ENCODE results near the gene ABAT. TPM values are rescaled to one million over a fixed set of nuclear protein-coding genes. Genes with fewer than 3 reads are reported as not detected.

Gene ABAT
- total RNA-seq, 1 donor from 2014 or later, result 23.3 TPM

DNA sequence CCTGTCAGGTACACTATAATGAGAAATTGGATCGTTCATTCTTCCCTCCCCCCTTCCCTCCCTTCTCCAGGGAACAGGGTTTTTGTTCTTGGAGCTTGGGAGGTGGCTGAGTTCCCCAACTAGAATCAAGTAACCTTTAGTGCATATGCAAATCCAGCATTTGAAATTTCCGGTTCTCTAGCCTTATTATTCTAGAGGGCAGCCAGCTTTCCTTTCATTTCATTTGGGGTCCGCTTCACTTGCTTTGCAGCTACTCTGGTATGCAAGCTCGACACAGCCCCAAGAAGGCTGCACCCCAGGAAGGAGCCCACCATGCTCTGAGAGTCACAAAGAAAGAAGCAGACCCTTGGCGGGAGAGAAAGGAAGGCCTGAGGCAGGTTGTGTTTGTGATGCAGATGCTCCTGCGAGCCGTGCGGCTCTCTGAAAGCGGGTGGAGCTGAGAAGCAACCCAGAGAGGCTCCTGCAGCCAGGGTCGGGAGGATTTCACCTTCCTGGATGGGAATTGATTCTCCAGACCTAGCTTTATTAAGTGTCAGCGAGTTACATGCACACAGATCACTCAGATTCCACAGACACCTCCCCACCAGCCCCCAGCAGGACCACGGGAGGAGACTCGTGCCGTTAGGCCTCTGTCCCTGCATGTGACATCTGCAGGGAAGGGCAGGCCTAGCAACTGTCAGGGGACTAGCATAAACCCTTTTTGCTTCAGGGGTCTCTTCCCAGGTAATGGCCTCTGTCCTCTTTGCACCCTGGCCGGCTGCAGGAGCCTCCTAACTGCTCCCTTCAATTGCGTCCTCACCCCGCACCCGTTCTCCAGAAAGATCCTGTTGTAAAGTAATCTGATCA lies 157.7 kb downstream of the ABAT start:
- H3K36me3 ChIP-seq (ENCODE audit: insufficient read depth, low read length), result peaks cover 27% of the 10 kb centered on the region
- no peak overlapping the region for H3K27ac ChIP-seq (ENCODE audit: low read depth, low read length)
- Mint-ChIP-seq H3K4me3 (ENCODE audit: unreplicated experiment) (no peak overlapping the region), H3K4me1 (ENCODE audit: low read depth, unreplicated experiment) (peaks cover 22% of the 10 kb centered on the region), H3K27ac (ENCODE audit: unreplicated experiment) (no peak overlapping the region), H3K9me3 (ENCODE audit: unreplicated experiment) (no peaks in the 10 kb centered on the region), H3K27me3 (ENCODE audit: low read depth, unreplicated experiment) (no peaks in the 10 kb centered on the region), H3K36me3 (ENCODE audit: low read depth, unreplicated experiment) (peaks cover 24% of the 10 kb centered on the region)
- H3K9me3 ChIP-seq (ENCODE audit: insufficient read depth, low read depth, low read length), result no peaks in the 10 kb centered on the region
- no peak overlapping the region for H3K9ac ChIP-seq (ENCODE audit: low read length)
- DNase-seq (ENCODE audit: low read depth), result no peak
- TF ChIP-seq EZH2 (IDR thresholded peaks at IDR 0.05; ENCODE audit: insufficient read depth, low read length), result no peak
- TF ChIP-seq, protein P1, sequence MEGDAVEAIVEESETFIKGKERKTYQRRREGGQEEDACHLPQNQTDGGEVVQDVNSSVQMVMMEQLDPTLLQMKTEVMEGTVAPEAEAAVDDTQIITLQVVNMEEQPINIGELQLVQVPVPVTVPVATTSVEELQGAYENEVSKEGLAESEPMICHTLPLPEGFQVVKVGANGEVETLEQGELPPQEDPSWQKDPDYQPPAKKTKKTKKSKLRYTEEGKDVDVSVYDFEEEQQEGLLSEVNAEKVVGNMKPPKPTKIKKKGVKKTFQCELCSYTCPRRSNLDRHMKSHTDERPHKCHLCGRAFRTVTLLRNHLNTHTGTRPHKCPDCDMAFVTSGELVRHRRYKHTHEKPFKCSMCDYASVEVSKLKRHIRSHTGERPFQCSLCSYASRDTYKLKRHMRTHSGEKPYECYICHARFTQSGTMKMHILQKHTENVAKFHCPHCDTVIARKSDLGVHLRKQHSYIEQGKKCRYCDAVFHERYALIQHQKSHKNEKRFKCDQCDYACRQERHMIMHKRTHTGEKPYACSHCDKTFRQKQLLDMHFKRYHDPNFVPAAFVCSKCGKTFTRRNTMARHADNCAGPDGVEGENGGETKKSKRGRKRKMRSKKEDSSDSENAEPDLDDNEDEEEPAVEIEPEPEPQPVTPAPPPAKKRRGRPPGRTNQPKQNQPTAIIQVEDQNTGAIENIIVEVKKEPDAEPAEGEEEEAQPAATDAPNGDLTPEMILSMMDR (IDR thresholded peaks at IDR 0.05; ENCODE audit: insufficient read depth, low read depth, low read length), result no peak
- peaks cover 54% of the 10 kb centered on the region for H3K79me2 ChIP-seq (ENCODE audit: insufficient read depth, low read length)
- H2AFZ ChIP-seq (ENCODE audit: low read depth, low read length), result no peak overlapping the region
- H3K4me3 ChIP-seq (ENCODE audit: insufficient read depth, low read depth, low read length), result no peak overlapping the region
- no peak overlapping the region for H3K4me2 ChIP-seq (ENCODE audit: low read length)
- FAIRE-seq, result no peak
- H3K4me1 ChIP-seq (ENCODE audit: insufficient read depth, low read length), result peaks cover 10% of the 10 kb centered on the region
- H4K20me1 ChIP-seq (ENCODE audit: insufficient read depth, low read length), result peaks cover 58% of the 10 kb centered on the region
- no peaks in the 10 kb centered on the region for H3K27me3 ChIP-seq (ENCODE audit: insufficient read depth, low read length)

DNA sequence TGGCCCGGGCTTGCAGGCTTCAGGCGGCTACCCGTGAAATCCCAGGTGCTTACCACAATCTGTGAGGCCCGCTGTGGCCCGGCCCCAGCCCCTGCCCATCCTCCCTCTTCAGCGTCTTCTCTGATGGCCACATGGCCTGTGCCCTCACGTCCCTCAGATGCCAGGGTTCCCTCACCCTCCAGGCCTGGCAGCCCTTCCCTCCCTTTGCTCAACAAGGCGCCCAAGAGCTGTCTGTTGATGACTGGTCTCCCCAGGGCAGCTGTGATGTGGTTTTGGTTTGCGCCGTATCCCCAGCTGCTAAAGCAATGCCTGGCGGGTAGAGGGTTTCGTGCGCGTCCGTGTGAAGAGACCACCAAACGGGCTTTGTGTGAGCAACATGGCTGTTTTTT lies 158.3 kb downstream of the ABAT start:
- Histone ChIP-seq H3K27ac (ENCODE audit: low read depth, low read length) (no peak overlapping the region), H3K79me2 (ENCODE audit: insufficient read depth, low read length) (peaks cover 61% of the 10 kb centered on the region), H3K36me3 (ENCODE audit: insufficient read depth, low read length) (peaks cover 27% of the 10 kb centered on the region), H2AFZ (ENCODE audit: low read depth, low read length) (no peak overlapping the region), H4K20me1 (ENCODE audit: insufficient read depth, low read length) (peaks cover 64% of the 10 kb centered on the region), H3K4me3 (ENCODE audit: insufficient read depth, low read depth, low read length) (no peak overlapping the region), H3K4me1 (ENCODE audit: insufficient read depth, low read length) (peaks cover 10% of the 10 kb centered on the region), H3K4me2 (ENCODE audit: low read length) (no peak overlapping the region), H3K9me3 (ENCODE audit: insufficient read depth, low read depth, low read length) (no peaks in the 10 kb centered on the region), H3K27me3 (ENCODE audit: insufficient read depth, low read length) (no peaks in the 10 kb centered on the region), H3K9ac (ENCODE audit: low read length) (no peak overlapping the region)
- no peak for FAIRE-seq
- Mint-ChIP-seq H3K4me1 (ENCODE audit: low read depth, unreplicated experiment) (peaks cover 22% of the 10 kb centered on the region), H3K36me3 (ENCODE audit: low read depth, unreplicated experiment) (peaks cover 24% of the 10 kb centered on the region), H3K27ac (ENCODE audit: unreplicated experiment) (no peak overlapping the region), H3K9me3 (ENCODE audit: unreplicated experiment) (no peaks in the 10 kb centered on the region), H3K4me3 (ENCODE audit: unreplicated experiment) (no peak overlapping the region), H3K27me3 (ENCODE audit: low read depth, unreplicated experiment) (no peaks in the 10 kb centered on the region)
- no peak for DNase-seq (ENCODE audit: low read depth)
- TF ChIP-seq, protein P1 (IDR thresholded peaks at IDR 0.05; ENCODE audit: insufficient read depth, low read depth, low read length), result no peak
- no peak for TF ChIP-seq EZH2 (IDR thresholded peaks at IDR 0.05; ENCODE audit: insufficient read depth, low read length)

Other genes with a start within 250 kb of the ABAT start
- not detected in 2 replicates for gene TMEM114, start 84.1 kb upstream of the ABAT start, total RNA-seq
- 33.0 and 37.7 TPM in 2 replicates for gene METTL22, start 52.9 kb upstream of the ABAT start, total RNA-seq
- 7.9 and 9.6 TPM in 2 replicates for gene TMEM186, start 123.0 kb downstream of the ABAT start, total RNA-seq
- gene PMM2, start 123.2 kb downstream of the ABAT start, total RNA-seq, result 57.8 TPM in 2 replicates
- 51.0 and 61.5 TPM in 2 replicates for gene CARHSP1, start 194.4 kb downstream of the ABAT start, total RNA-seq
- gene LITAFD, start 207.7 kb downstream of the ABAT start, total RNA-seq, result not detected in 2 replicates